Bone marrow (tissue), 2 donors: ENCODE data around the gene TBC1D9.

Experiments
- DNase-seq, 2 donors: peaks; one replicate each; lab custom pipeline; 2025; lab: John Stamatoyannopoulos, UW

Gene TBC1D9

DNA sequence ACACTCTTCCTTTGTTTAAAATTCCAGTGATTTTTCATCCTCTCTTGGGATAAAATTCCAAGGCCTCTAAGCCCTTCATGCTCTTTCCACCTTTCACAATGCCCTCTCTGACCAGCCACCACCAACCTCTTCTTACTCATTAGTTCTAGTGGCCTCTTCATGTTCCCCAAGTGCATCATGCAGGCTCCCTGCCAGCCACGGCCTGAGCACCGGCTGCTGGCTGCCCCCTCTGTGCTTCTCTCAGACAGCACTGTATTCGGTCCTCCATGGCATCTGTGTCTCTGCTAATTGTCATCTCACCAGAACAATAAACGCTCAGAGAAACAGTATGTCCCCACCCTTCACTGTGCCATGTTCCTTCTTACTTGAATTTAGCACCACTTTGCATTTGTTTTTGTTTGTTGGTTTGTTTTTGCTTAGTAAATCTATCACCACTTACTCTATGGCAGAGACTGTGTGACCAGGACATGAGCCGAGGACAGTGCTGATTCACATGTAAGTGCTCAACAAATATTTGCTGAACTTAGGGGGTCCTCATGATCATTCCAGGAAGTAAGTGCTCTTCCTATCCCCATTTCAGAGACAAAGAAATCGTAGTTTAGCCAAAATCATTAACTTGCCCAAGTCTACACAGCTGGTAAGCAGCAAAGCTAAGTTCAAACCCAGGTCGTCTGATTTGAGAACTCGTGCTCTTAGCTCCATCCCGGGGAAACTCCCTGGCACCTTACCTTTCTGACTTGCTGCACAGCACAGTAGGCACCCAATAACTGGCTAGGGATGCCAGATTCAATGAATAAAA is 110.4 kb downstream of the TBC1D9 start:
- no peak for DNase-seq

- DNase-seq, result no peak
These were observed 111.0 kb downstream of the TBC1D9 start for GRCh38 chr4:140645196-140645595.

- DNase-seq, result no peak
These were observed 111.6 kb downstream of the TBC1D9 start for GRCh38 chr4:140644470-140645185.

- no peak for DNase-seq
These were observed 112.6 kb downstream of the TBC1D9 start for GRCh38 chr4:140643571-140644055.

DNA sequence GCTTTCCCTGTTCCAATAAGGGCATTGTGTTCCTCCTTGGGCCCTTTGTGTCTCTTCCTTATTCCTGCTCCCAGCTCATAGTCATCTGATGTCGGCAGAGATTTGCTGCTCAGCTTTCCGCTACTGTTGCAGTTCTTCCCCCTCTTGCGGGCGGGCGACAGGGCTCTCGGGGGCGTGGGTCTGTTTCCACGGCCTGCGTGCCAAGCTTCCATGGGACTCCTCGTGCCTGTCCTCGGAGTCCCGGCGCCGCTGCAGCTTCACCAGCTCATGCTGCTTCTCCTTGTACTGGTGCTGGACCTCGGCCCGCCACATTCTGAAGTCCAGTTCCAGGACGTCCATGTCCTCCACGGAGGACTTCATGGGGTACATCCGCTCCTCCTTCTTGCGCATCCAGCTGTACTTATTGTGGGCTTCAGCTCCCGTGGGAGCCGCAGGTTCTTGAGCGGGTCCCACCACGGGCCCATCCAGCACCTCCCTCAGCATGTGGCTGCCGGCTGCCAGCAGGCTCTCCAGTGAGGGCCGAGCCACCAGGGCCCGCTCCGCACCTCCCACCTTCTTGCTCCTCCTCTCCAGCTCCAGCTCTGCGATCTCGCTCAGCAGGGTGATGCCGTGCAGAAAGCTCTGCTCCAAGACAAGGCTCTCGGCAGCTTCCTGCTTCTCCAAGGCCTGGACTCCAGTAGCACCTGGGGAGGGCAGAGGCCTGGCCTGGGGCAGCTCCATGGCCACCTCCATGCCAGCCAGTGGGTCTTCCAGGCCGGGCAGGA is 113.3 kb downstream of the TBC1D9 start:
- DNase-seq, result no peak

- DNase-seq, result no peak
These were observed 114.3 kb downstream of the TBC1D9 start for GRCh38 chr4:140641789-140642439.

DNA sequence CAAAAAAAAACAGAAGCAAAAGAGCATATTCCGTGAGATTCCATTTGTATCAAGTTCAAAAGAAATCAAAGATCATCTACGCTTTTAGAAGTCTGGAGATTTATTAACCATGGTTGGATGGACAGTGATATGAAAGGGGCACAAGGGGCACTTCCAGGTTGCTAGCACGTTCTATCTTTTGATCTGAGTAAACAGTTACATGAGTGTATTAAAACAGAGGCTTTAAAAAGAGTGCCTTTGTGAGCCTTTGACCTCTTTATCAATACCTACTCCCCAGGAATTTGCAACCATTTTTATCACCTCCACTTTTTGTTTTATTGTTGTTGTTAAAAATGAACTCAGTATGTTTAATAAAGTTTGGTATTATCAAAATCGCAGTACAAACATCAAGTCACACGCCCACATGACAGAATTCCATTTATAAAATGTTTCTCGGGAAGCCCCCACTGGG is 115.1 kb downstream of the TBC1D9 start:
- DNase-seq, result no peak

- DNase-seq, result no peak
These were observed 115.9 kb downstream of the TBC1D9 start for GRCh38 chr4:140640150-140640748.

DNA sequence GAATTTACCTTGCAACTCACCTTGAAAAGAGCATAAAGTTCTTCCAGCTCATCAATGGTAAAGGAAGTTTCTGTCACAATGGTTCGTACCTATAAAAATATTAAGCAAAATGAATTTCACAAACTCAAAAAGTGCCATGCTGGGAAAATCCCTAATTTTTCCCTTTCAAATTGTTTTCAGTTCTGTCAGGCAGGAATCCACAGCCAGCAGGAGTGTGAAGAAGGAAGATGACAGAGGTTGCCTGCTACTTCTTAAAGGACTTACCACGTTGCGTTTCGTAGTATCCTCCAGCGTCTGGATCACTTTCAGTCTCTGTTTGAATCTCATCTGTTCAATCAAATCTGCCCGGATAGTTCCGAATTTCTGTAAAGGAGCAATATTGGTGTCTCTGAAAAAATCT is 117.1 kb downstream of the TBC1D9 start:
- DNase-seq, result no peak

GRCh38 chr4:140637836-140638235 is 118.3 kb downstream of the TBC1D9 start:
- DNase-seq, result peak in 1 of 2 donors; percentile 53

DNA sequence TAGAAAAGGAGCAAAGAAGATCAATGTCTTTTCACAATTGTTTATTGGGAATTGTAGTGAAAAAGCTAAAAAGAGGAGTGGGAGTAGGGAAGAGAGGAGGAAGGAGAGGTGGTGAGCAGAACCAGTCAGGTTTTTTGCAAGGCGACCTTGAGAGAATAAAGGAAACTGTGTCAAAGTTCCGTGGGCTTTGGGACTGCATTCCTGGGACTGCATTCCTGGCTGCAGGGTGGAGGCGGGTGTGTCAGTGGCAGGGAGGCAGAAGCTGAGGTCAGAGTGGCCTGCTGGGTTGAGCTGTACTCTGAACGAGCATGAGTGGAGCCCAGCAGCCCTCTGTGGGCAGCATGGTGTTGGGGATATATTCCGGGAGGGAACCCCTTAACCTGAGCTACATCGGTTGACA is 120.6 kb downstream of the TBC1D9 start:
- DNase-seq, result no peak

GRCh38 chr4:140633951-140634350 is 122.2 kb downstream of the TBC1D9 start:
- no peak for DNase-seq

DNA sequence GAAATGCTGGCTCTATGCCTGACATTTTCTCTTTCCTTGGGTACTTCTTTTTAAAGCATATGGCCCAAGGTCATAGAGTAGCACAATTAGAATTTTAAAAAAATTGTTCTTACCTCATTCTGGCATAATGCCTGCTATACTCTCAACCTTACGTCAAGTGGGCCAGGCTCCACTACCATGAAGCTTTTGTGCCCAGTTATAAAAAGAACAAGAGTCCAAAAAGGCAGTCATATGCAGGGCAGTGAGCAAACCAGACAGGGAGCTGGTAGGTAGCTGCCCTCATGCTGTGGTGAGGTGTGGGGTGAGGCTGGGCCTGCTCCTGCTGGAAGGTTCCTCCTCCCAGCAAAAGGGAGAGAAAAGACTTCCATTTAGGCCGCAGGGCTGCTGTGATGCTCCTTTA is 123.1 kb downstream of the TBC1D9 start:
- DNase-seq, result no peak

DNA sequence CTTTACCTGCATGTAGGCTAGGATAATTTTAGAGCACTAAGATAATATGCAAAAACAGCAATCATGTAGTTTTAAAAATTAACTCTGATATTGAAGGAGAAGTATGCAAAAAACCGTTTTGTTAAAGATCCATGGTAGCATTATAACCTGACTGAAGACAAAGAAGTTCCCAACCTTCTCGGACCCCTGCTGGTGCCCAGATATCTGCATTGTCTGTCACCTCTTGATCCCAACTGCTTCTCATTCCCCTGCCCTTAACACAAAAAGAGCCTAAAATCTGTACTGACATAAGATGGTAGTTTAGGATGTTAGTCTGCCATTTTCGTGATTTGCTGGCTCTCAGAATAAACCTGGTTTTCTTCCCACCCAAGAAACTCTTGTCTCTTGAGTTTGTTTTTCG is 125.9 kb downstream of the TBC1D9 start:
- no peak for DNase-seq

GRCh38 chr4:140628016-140628415 is 128.2 kb downstream of the TBC1D9 start:
- no peak for DNase-seq

- DNase-seq, result no peak
These were observed 129.4 kb downstream of the TBC1D9 start for GRCh38 chr4:140626661-140627376.

DNA sequence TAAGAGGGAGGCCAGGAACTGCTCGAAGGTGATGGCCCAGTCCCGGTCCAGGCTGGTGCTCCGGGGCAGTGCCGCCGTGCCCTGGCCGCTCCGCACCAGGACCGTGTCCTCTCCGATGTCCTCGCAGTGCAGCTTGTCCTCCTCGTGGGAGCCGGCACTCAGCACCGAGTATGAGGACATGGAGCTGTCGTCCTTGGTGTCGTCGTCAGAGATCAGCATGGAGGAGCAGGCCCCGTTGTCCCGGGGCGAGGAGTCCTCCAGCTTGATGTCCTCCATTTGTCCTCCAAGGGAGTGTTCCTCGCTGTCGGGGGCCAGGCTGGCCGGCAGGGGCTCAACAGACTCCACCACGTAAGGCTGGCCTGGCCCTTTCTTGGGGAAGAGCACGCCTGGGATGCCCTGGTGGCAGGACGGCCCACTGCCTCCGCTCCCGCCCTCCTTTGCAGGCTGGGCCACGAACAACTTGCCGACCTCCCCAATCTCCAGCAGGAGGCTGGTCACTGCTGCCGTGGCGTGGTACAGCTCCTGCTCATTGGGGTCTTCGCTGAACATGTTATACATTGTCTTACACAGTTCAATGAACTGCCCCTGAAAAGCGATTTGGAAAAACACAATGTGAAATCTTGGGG is 133.7 kb downstream of the TBC1D9 start:
- DNase-seq, result no peak

DNA sequence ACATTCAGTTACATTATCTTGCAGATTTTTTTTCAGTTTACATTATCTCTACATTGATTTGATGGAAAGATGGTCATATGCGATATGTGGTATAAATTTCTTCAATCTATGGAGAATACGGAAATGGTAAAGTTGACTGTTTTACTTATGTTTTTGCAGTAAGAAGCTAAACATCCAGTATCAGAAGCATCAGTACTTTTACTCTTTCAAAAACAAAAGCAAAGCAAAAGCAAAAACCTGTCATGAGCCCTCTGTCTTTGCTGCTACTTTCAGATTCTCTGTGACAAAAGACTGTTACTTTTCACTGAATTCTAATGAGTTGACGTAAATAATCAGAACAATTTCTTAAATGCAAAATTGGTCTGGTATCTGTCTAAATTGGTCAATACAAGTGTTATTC is 135.0 kb downstream of the TBC1D9 start:
- no peak for DNase-seq

- DNase-seq, result no peak
These were observed 138.5 kb downstream of the TBC1D9 start for GRCh38 chr4:140617499-140618248.

GRCh38 chr4:140615451-140615850 is 140.7 kb downstream of the TBC1D9 start:
- no peak for DNase-seq
